ENCODE measurements around the gene IKZF1. TPM values are rescaled to one million over a fixed set of nuclear protein-coding genes. Genes with fewer than 3 reads are reported as not detected.
A peak's percentile ranks its signal among the peaks of the same experiment; 100 is the strongest.

The IKZF1 gene
- total and polyA plus RNA-seq, 9 of the 15 experiments (the other 6 are each of a cell fraction or from before 2014, with no cell fraction given) = 12.6 to 85.3 (median 44.7) TPM

DNA sequence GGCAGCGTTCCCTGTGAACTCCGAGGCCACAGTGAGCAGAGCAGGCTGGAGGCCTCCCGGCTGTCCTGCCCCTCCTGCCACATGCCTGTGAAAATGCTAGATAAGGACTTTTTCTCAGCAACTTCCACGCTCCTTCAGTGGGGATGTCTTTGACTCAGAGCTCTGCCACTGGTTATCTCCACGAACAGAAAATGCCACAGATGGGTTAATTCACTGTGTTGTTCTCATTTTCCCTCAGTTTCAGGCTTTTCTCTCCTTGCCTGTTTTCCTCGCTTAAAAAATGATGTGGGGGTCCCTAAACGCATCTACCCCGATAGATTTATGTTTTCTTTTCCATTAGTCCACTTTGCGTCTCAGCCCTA, 51.3 kb downstream of the IKZF1 start (continued):
- TF ChIP-seq SRSF7 (optimal IDR thresholded peaks at IDR 0.05; ENCODE audit: low read depth, low read length) (no peak), EHMT2 (IDR thresholded peaks at IDR 0.05) (no peak), RAD51 (IDR thresholded peaks at IDR 0.05; ENCODE audit: borderline replicate concordance, low read depth) (0 out of 2 replicates have a peak, but pooled peaks have one; percentile 19), XRCC4 (IDR thresholded peaks at IDR 0.05; ENCODE audit: extremely low read depth, insufficient read depth, insufficient read length) (no peak), KHSRP (IDR thresholded peaks at IDR 0.05) (no peak), C11orf30 (IDR thresholded peaks at IDR 0.05; ENCODE audit: low read depth) (peak; percentile 96), PPARD (CRISPR knock-in tag; IDR thresholded peaks at IDR 0.05) (no peak), ESRRA (IDR thresholded peaks at IDR 0.05; ENCODE audit: borderline replicate concordance, low read depth) (no peak), JUNB (CRISPR knock-in tag; conservative IDR thresholded peaks at IDR 0.05) (no peak), ZNF707 (CRISPR knock-in tag; conservative IDR thresholded peaks at IDR 0.05) (no peak), HNRNPLL (IDR thresholded peaks at IDR 0.05; ENCODE audit: low read depth, low read length, poor library complexity, severe bottlenecking) (no peak), HNRNPL (IDR thresholded peaks at IDR 0.05; ENCODE audit: low read depth, low read length) (no peak), RAD21 (CRISPR knock-in tag; conservative IDR thresholded peaks at IDR 0.05 in 1 of 2, IDR thresholded peaks at IDR 0.05 in 1 of 2) (peak in 1 of 2 experiments; percentile 11; a peak in 1 of 4 replicates), POLR2AphosphoS5 (IDR thresholded peaks at IDR 0.05; ENCODE audit: control insufficient read depth, insufficient read depth, low read depth, low read length) (peak; percentile 44; the same call in 1 of the 2 replicates), ZFP36 (IDR thresholded peaks at IDR 0.05; ENCODE audit: low read depth, low read length, partially characterized antibody) (no peak), ZKSCAN8 (CRISPR knock-in tag; IDR thresholded peaks at IDR 0.05) (no peak; the same call in 1 of the 2 replicates), ZNF76 (CRISPR knock-in tag; IDR thresholded peaks at IDR 0.05; ENCODE audit: borderline replicate concordance) (no peak), TEAD2 (tag; IDR thresholded peaks at IDR 0.05) (no peak), ZNF212 (CRISPR knock-in tag; IDR thresholded peaks at IDR 0.05) (no peak), SAFB (IDR thresholded peaks at IDR 0.05; ENCODE audit: borderline replicate concordance, low read depth, low read length) (no peak)
- TF ChIP-seq, protein P1, sequence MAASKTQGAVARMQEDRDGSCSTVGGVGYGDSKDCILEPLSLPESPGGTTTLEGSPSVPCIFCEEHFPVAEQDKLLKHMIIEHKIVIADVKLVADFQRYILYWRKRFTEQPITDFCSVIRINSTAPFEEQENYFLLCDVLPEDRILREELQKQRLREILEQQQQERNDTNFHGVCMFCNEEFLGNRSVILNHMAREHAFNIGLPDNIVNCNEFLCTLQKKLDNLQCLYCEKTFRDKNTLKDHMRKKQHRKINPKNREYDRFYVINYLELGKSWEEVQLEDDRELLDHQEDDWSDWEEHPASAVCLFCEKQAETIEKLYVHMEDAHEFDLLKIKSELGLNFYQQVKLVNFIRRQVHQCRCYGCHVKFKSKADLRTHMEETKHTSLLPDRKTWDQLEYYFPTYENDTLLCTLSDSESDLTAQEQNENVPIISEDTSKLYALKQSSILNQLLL (CRISPR knock-in tag; IDR thresholded peaks at IDR 0.05; ENCODE audit: borderline replicate concordance) = no peak
- TF ChIP-seq, protein P2, sequence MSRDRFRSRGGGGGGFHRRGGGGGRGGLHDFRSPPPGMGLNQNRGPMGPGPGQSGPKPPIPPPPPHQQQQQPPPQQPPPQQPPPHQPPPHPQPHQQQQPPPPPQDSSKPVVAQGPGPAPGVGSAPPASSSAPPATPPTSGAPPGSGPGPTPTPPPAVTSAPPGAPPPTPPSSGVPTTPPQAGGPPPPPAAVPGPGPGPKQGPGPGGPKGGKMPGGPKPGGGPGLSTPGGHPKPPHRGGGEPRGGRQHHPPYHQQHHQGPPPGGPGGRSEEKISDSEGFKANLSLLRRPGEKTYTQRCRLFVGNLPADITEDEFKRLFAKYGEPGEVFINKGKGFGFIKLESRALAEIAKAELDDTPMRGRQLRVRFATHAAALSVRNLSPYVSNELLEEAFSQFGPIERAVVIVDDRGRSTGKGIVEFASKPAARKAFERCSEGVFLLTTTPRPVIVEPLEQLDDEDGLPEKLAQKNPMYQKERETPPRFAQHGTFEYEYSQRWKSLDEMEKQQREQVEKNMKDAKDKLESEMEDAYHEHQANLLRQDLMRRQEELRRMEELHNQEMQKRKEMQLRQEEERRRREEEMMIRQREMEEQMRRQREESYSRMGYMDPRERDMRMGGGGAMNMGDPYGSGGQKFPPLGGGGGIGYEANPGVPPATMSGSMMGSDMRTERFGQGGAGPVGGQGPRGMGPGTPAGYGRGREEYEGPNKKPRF (IDR thresholded peaks at IDR 0.05; ENCODE audit: low read depth, low read length) = no peak
